Endodermal cell (in vitro differentiated cells): Measurements from ENCODE around the gene CFAP97D2. TPM values are rescaled to one million over a fixed set of nuclear protein-coding genes. Genes with fewer than 3 reads are reported as not detected.
A peak's percentile ranks its signal among the peaks of the same experiment; 100 is the strongest.

ENCODE experiments used
- DNase-seq: peaks from one replicate; pipeline ENCODE4 v3.0.0-alpha.2; 2017
- H3K27ac ChIP-seq: 2 replicates; pipeline ENCODE4 v1.5.1; 2013; ENCODE audit warnings: mild to moderate bottlenecking, low read depth, low read length, moderate library complexity
- H3K27me3 ChIP-seq: 2 replicates; pipeline ENCODE4 v1.6.1; 2013; ENCODE audit warnings: mild to moderate bottlenecking, low read length, moderate library complexity; ENCODE audit not compliant: insufficient read depth, control insufficient read depth, poor library complexity, severe bottlenecking
- H3K36me3 ChIP-seq: 2 replicates; pipeline ENCODE4 v1.7.0; 2013; ENCODE audit warnings: mild to moderate bottlenecking, low read length, moderate library complexity; ENCODE audit not compliant: control insufficient read depth, insufficient read depth
- H3K4me1 ChIP-seq: one replicate; pipeline ENCODE4 v1.7.0; 2013; ENCODE audit warnings: low read length; ENCODE audit not compliant: control insufficient read depth, insufficient read depth
- H3K4me3 ChIP-seq: 2 replicates; pipeline ENCODE4 v1.5.1; 2013; ENCODE audit warnings: mild to moderate bottlenecking, low read length, moderate library complexity
- H3K9ac ChIP-seq: 2 replicates; pipeline ENCODE4 v1.6.1; 2013; ENCODE audit warnings: mild to moderate bottlenecking, low read length, moderate library complexity; ENCODE audit not compliant: poor library complexity, severe bottlenecking; ENCODE audit errors: extremely low read depth
- H3K9me3 ChIP-seq: 2 replicates; pipeline ENCODE4 v1.6.1; 2013; ENCODE audit warnings: mild to moderate bottlenecking, low read length, moderate library complexity; ENCODE audit not compliant: control insufficient read depth
- H3K27ac Mint-ChIP-seq: 2 replicates; pipeline ENCODE4 v1.8.0; 2020; ENCODE audit warnings: mixed read lengths
- H3K27me3 Mint-ChIP-seq: 2 replicates; pipeline ENCODE4 v1.8.0; 2021; ENCODE audit warnings: mild to moderate bottlenecking, mixed read lengths; ENCODE audit not compliant: insufficient read depth
- H3K36me3 Mint-ChIP-seq: 2 replicates; pipeline ENCODE4 v1.8.0; 2020; ENCODE audit warnings: low read depth, mixed read lengths
- H3K4me1 Mint-ChIP-seq: 2 replicates; pipeline ENCODE4 v1.8.0; 2020; ENCODE audit warnings: mixed read lengths
- H3K4me3 Mint-ChIP-seq: 2 replicates; pipeline ENCODE4 v1.8.0; 2020; ENCODE audit warnings: mild to moderate bottlenecking, moderate library complexity, mixed read lengths
- H3K9me3 Mint-ChIP-seq: 2 replicates; pipeline ENCODE4 v1.8.0; 2020; ENCODE audit warnings: mild to moderate bottlenecking, mixed read lengths
- WGBS, 2 experiments: methylation state at CpG; one replicate each; pipeline versions ENCODE4 v1.1.5 to v1.1.7; 2013; ENCODE audit warnings: missing lambda C conversion rate in 2 of 2, mixed read lengths in 1 of 2; ENCODE audit not compliant: insufficient coverage in 1 of 2, insufficient read length in 1 of 2; 5-methylcytosine and 5-hydroxymethylcytosine counted together
- total RNA-seq, 2 donors: library from RNA; stranded (reverse); fragmentation: NEBNext Ultra II Directional in 1 of 2; extraction: Animal tissue kit (Norgen Biotek cat#: 25700) in 1 of 2; gene quantifications; 2 replicates in 1 of 2; 3 replicates in 1 of 2; pipeline ENCODE4 v1.2.1, GENCODE V29; 2021
- TF ChIP-seq, protein P1 (sequence below): fragments of 200-600 bp; sonication (generic); conservative IDR thresholded peaks from 2 replicates; pipeline ENCODE4 v1.5.0; 2021; ENCODE audit warnings: antibody characterized with exemption, mild to moderate bottlenecking

CFAP97D2 gene
- total RNA-seq, 2 donors from 2014 or later, result not detected

- H3K4me3 ChIP-seq, result peak overlapping the region; percentile 93
- peaks cover 24% of the 10 kb centered on the region for H3K4me1 Mint-ChIP-seq
- H3K27me3 ChIP-seq, result no peaks in the 10 kb centered on the region
- no peaks in the 10 kb centered on the region for H3K4me1 ChIP-seq
- H3K36me3 Mint-ChIP-seq, result peaks cover 29% of the 10 kb centered on the region
- 30 to 39% methylated on average over 10 of the region's 10 CpGs for WGBS, 2 experiments
- H3K9me3 ChIP-seq, result peaks cover 8% of the 10 kb centered on the region
- TF ChIP-seq, protein P1, sequence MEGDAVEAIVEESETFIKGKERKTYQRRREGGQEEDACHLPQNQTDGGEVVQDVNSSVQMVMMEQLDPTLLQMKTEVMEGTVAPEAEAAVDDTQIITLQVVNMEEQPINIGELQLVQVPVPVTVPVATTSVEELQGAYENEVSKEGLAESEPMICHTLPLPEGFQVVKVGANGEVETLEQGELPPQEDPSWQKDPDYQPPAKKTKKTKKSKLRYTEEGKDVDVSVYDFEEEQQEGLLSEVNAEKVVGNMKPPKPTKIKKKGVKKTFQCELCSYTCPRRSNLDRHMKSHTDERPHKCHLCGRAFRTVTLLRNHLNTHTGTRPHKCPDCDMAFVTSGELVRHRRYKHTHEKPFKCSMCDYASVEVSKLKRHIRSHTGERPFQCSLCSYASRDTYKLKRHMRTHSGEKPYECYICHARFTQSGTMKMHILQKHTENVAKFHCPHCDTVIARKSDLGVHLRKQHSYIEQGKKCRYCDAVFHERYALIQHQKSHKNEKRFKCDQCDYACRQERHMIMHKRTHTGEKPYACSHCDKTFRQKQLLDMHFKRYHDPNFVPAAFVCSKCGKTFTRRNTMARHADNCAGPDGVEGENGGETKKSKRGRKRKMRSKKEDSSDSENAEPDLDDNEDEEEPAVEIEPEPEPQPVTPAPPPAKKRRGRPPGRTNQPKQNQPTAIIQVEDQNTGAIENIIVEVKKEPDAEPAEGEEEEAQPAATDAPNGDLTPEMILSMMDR, result no peak
- peak overlapping the region; percentile 77 for H3K4me3 Mint-ChIP-seq
- H3K27ac Mint-ChIP-seq, result peak overlapping the region; percentile 48
- DNase-seq, result no peak
- peak overlapping the region; percentile 66 for H3K9ac ChIP-seq
- no peak overlapping the region for H3K27ac ChIP-seq
- H3K27me3 Mint-ChIP-seq, result peaks cover 2% of the 10 kb centered on the region
- peaks cover 4% of the 10 kb centered on the region for H3K9me3 Mint-ChIP-seq
- peaks cover 33% of the 10 kb centered on the region for H3K36me3 ChIP-seq
These were observed 56.6 kb downstream of the CFAP97D2 start for GRCh38 chr13:114235697-114236096.

GRCh38 chr13:114236227-114236626, 57.2 kb downstream of the CFAP97D2 start:
- Mint-ChIP-seq H3K36me3 (peaks cover 33% of the 10 kb centered on the region), H3K9me3 (peaks cover 4% of the 10 kb centered on the region), H3K4me3 (peak overlapping the region; percentile 77), H3K4me1 (peaks cover 22% of the 10 kb centered on the region), H3K27ac (no peak overlapping the region), H3K27me3 (peaks cover 2% of the 10 kb centered on the region)
- Histone ChIP-seq H3K9ac (no peak overlapping the region), H3K4me1 (no peaks in the 10 kb centered on the region), H3K4me3 (peak overlapping the region; percentile 93), H3K27ac (no peak overlapping the region), H3K9me3 (peaks cover 8% of the 10 kb centered on the region), H3K36me3 (peaks cover 38% of the 10 kb centered on the region), H3K27me3 (no peaks in the 10 kb centered on the region)
- TF ChIP-seq, protein P1, result no peak
- no peak for DNase-seq
- WGBS, 2 experiments, result 89% methylated on average over 1 of the region's 4 CpGs; no CpG with 5 or more reads in 1 of the 2 experiments

- Histone ChIP-seq H3K36me3 (peaks cover 52% of the 10 kb centered on the region), H3K9ac (no peak overlapping the region), H3K9me3 (peaks cover 8% of the 10 kb centered on the region), H3K4me3 (no peak overlapping the region), H3K4me1 (no peaks in the 10 kb centered on the region), H3K27me3 (no peaks in the 10 kb centered on the region), H3K27ac (no peak overlapping the region)
- peaks cover 4% of the 10 kb centered on the region for H3K9me3 Mint-ChIP-seq
- peaks cover 46% of the 10 kb centered on the region for H3K36me3 Mint-ChIP-seq
- TF ChIP-seq, protein P1, result no peak
- H3K27me3 Mint-ChIP-seq, result peaks cover 2% of the 10 kb centered on the region
- WGBS, 2 experiments, result 94 to 100% methylated on average over 6 to 7 of the region's 7 CpGs
- DNase-seq, result no peak
- H3K4me1 Mint-ChIP-seq, result peaks cover 13% of the 10 kb centered on the region
- no peak overlapping the region for H3K4me3 Mint-ChIP-seq
- no peak overlapping the region for H3K27ac Mint-ChIP-seq
These were observed 58.5 kb downstream of the CFAP97D2 start for GRCh38 chr13:114237415-114238112.
